MCF 10A (cell line): ENCODE measurements around the gene NUDT22. TPM values are rescaled to one million over a fixed set of nuclear protein-coding genes. Genes with fewer than 3 reads are reported as not detected.

Experiments
- BruUV-seq: library from RNA; stranded (reverse); fragments of 400-500 nt; replicated peaks from 2 replicates; lab custom pipeline; 2021; lab: Mats Ljungman, UMichigan
- CTCF ChIA-PET: fragments of 300-600 bp; sonication (Branson Sonifier 250); formaldehyde crosslinking; extraction: SDS; loops from one replicate; lab custom pipeline; 2021; ENCODE audit warnings: antibody characterized with exemption, inconsistent platforms; lab: Yijun Ruan, JAX
- POLR2A ChIA-PET: fragments of 300-600, 350-650 bp; sonication (Branson Sonifier 250); formaldehyde crosslinking; extraction: SDS; loops from one replicate; lab custom pipeline; 2020; ENCODE audit warnings: antibody characterized with exemption, inconsistent platforms; lab: Yijun Ruan, JAX
- DNase-seq: peaks from one replicate; pipeline ENCODE4 v3.0.0-alpha.2; 2018; ENCODE audit not compliant: unreplicated experiment
- H3K27ac Mint-ChIP-seq: one replicate; pipeline ENCODE4 v1.8.0; 2022; ENCODE audit warnings: mild to moderate bottlenecking, low read depth, mixed read lengths; ENCODE audit not compliant: unreplicated experiment
- H3K27me3 Mint-ChIP-seq: one replicate; pipeline ENCODE4 v1.8.0; 2022; ENCODE audit warnings: mixed read lengths; ENCODE audit not compliant: insufficient read depth, unreplicated experiment
- H3K36me3 Mint-ChIP-seq: one replicate; pipeline ENCODE4 v1.8.0; 2022; ENCODE audit warnings: mild to moderate bottlenecking, moderate library complexity, mixed read lengths; ENCODE audit not compliant: insufficient read depth, unreplicated experiment
- H3K4me1 Mint-ChIP-seq: one replicate; pipeline ENCODE4 v1.8.0; 2022; ENCODE audit warnings: mixed read lengths; ENCODE audit not compliant: insufficient read depth, unreplicated experiment
- H3K4me3 Mint-ChIP-seq: one replicate; pipeline ENCODE4 v1.8.0; 2022; ENCODE audit warnings: mild to moderate bottlenecking, moderate library complexity, mixed read lengths; ENCODE audit not compliant: unreplicated experiment
- H3K9me3 Mint-ChIP-seq: one replicate; pipeline ENCODE4 v1.8.0; 2022; ENCODE audit warnings: mixed read lengths; ENCODE audit not compliant: unreplicated experiment
- intact Hi-C: fragments of 100-400 bp; cut with micrococcal nuclease; formaldehyde crosslinking; loops from 2 replicates; pipeline ENCODE4 v1.14.1; 2022
- total RNA-seq: library from RNA; stranded (reverse); gene quantifications from 2 replicates; pipeline ENCODE4 v1.2.3, GENCODE V29; 2022
- TF ChIP-seq, protein P1 (sequence below): fragments of 200-600 bp; IDR thresholded peaks from one replicate; pipeline ENCODE4 v1.8.0; 2022; ENCODE audit warnings: antibody characterized with exemption, mild to moderate bottlenecking; ENCODE audit not compliant: unreplicated experiment

The NUDT22 gene
- total RNA-seq, 1 experiment from 2014 or later: 51.0 TPM

DNA sequence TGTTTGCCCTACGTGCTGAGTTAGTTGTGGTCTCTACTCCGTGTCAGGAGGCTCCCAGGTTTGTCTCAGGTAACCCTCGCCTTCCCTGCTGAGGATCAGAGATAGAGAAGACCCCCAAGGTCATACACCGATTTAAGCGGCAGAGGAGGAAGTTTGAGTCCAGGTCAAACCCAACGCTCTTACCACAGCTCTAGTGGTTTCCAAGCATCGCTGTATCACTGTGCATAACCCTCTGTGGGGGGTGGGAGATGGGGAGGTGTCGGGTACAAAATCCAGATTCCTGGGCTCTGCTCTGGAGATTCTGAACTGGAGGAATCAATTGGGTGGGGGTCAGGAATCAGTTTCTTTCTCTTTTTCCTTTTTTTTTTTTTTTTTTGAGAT lies 4.9 kb downstream of the NUDT22 start:
- TF ChIP-seq, protein P1, sequence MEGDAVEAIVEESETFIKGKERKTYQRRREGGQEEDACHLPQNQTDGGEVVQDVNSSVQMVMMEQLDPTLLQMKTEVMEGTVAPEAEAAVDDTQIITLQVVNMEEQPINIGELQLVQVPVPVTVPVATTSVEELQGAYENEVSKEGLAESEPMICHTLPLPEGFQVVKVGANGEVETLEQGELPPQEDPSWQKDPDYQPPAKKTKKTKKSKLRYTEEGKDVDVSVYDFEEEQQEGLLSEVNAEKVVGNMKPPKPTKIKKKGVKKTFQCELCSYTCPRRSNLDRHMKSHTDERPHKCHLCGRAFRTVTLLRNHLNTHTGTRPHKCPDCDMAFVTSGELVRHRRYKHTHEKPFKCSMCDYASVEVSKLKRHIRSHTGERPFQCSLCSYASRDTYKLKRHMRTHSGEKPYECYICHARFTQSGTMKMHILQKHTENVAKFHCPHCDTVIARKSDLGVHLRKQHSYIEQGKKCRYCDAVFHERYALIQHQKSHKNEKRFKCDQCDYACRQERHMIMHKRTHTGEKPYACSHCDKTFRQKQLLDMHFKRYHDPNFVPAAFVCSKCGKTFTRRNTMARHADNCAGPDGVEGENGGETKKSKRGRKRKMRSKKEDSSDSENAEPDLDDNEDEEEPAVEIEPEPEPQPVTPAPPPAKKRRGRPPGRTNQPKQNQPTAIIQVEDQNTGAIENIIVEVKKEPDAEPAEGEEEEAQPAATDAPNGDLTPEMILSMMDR: no peak
- CTCF ChIA-PET: interaction anchor here (0.6 to 1.2 kb wide), 2 partner anchors 74 to 124 kb away, joined by 3 to 4 read pairs; no protein-coding TSS in a partner anchor
- BruUV-seq: no TSS peak

DNA sequence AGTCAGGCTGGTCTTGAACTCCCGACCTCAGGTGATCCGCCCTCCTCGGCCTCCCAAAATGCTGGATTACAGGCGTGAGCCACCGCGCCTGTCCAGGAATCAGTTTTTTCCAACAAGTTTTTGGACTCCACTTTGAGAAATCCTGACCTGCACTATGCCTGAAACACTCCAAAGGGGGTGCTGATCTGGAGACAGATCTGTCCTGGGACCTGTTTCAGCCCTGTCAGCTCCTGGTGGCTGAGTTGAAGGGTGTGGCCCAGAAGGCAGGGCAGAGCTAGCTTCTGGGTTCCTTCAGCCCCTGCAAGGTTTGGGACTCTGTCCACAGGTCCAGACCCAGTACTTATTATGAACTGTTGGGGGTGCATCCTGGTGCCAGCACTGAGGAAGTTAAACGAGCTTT lies 5.5 kb downstream of the NUDT22 start:
- Mint-ChIP-seq H3K36me3 (peaks cover 5% of the 10 kb centered on the region), H3K27me3 (no peaks in the 10 kb centered on the region), H3K27ac (no peak overlapping the region), H3K4me1 (peaks cover 17% of the 10 kb centered on the region), H3K9me3 (no peaks in the 10 kb centered on the region), H3K4me3 (peak overlapping the region; percentile 77)
- POLR2A ChIA-PET: interaction anchor here (0.7 to 11.9 kb wide), 6 partner anchors 12 to 257 kb away, joined by 3 to 122 read pairs (median 3); partner anchors contain the start of genes COX8A, FKBP2, PLCB3 and PPP1R14B
- no peak for DNase-seq
- intact Hi-C loops: no loop called here
- CTCF ChIA-PET: interaction anchor here (1.2 kb wide), 1 partner anchor 73 kb away, joined by 3 read pairs; no protein-coding TSS in a partner anchor
- no TSS peak for BruUV-seq
- TF ChIP-seq, protein P1: no peak

More for the DNA sequence above, 4.9 kb downstream of the NUDT22 start:
- H3K36me3 Mint-ChIP-seq: peaks cover 5% of the 10 kb centered on the region
- peaks cover 17% of the 10 kb centered on the region for H3K4me1 Mint-ChIP-seq
- intact Hi-C loops: no loop called here
- peak overlapping the region; percentile 78 for H3K27ac Mint-ChIP-seq
- H3K27me3 Mint-ChIP-seq: no peaks in the 10 kb centered on the region
- peak overlapping the region; percentile 77 for H3K4me3 Mint-ChIP-seq
- H3K9me3 Mint-ChIP-seq: no peaks in the 10 kb centered on the region
- POLR2A ChIA-PET: interaction anchor here (0.9 to 11.9 kb wide), 3 partner anchors 13 to 87 kb away, joined by 3 to 122 read pairs (median 3); partner anchors contain the start of genes FKBP2, PLCB3, PPP1R14B and PRDX5
- DNase-seq: no peak

DNA sequence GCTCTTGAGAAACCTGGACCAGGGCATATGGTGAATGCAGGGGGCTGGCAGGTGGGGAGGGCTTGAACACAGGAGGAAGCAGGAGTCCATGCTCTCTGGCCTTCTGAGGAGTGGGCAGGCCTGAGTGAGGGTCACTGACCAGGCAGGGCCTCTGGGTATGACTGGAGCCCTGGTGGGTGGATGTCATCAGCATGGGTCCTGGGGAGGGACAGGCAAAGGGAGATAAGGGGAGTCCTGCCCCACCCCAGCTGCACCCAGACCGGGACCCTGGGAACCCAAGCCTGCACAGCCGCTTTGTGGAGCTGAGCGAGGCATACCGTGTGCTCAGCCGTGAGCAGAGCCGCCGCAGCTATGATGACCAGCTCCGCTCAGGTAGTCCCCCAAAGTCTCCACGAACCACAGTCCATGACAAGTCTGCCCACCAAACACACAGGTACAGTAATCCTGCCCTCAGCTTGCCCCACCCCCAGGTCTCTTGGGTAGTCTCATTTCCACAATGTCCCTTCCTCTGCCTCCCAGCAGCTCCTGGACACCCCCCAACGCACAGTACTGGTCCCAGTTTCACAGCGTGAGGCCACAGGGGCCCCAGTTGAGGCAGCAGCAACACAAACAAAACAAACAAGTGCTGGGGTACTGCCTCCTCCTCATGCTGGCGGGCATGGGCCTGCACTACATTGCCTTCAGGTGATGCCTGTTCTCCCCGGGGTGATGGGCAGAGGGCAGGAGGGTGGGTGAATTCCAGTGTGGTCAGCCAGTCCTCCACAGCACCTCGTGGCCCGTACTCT lies 6.3 kb downstream of the NUDT22 start:
- no peaks in the 10 kb centered on the region for H3K27me3 Mint-ChIP-seq
- TF ChIP-seq, protein P1: no peak
- peak overlapping the region; percentile 77 for H3K4me3 Mint-ChIP-seq
- CTCF ChIA-PET: interaction anchor here (0.7 to 1.7 kb wide), 4 partner anchors 19 to 507 kb away, joined by 3 to 7 read pairs (median 3); partner anchors contain the start of gene PLCB3
- intact Hi-C loops: no loop called here
- no TSS peak for BruUV-seq
- peaks cover 11% of the 10 kb centered on the region for H3K36me3 Mint-ChIP-seq
- H3K9me3 Mint-ChIP-seq: no peaks in the 10 kb centered on the region
- no peak overlapping the region for H3K27ac Mint-ChIP-seq
- POLR2A ChIA-PET: interaction anchor here (0.7 to 11.9 kb wide), 7 partner anchors 8 to 258 kb away, joined by 3 to 122 read pairs (median 3); partner anchors contain the start of genes COX8A, FKBP2, PLCB3 and PPP1R14B
- H3K4me1 Mint-ChIP-seq: peaks cover 17% of the 10 kb centered on the region
- no peak for DNase-seq

DNA sequence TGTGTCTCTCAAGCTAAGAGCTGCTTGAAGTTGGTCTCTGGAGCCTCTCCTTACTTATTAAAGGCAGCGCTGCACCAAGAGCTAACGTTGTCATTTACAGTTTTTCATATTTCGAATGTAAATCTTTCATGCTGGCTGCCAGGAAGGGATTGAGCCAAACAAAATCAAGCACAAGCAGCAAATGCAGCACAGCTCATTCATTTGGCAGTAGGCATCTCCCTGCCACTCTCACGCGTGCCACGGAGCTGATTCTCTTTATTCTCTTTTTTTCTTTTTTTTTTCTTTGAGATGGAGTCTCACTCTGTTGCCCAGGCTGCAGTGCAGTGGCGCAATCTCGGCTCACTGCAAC lies 6.9 kb downstream of the NUDT22 start:
- Mint-ChIP-seq H3K27ac (peak overlapping the region; percentile 19), H3K27me3 (no peaks in the 10 kb centered on the region), H3K9me3 (no peaks in the 10 kb centered on the region), H3K4me1 (peaks cover 17% of the 10 kb centered on the region), H3K36me3 (peaks cover 17% of the 10 kb centered on the region), H3K4me3 (peak overlapping the region; percentile 77)
- no peak for DNase-seq
- ChIA-PET POLR2A (interaction anchor here (0.7 to 11.9 kb wide), 3 partner anchors 9 to 36 kb away, joined by 3 to 122 read pairs (median 5); partner anchors contain the start of genes FKBP2 and PPP1R14B), CTCF (interaction anchor here (0.6 to 1.7 kb wide), 5 partner anchors 18 to 508 kb away, joined by 3 to 7 read pairs (median 3); partner anchors contain the start of gene PLCB3)
- intact Hi-C loops: no loop called here
- no TSS peak for BruUV-seq
- TF ChIP-seq, protein P1: no peak
